ENCODE measurements around the gene ADSS1. TPM values are rescaled to one million over a fixed set of nuclear protein-coding genes. Genes with fewer than 3 reads are reported as not detected.

ADSS1 gene
- total and polyA plus RNA-seq, 4 donors, result 1.8 to 18.8 (median 12.2) TPM

DNA sequence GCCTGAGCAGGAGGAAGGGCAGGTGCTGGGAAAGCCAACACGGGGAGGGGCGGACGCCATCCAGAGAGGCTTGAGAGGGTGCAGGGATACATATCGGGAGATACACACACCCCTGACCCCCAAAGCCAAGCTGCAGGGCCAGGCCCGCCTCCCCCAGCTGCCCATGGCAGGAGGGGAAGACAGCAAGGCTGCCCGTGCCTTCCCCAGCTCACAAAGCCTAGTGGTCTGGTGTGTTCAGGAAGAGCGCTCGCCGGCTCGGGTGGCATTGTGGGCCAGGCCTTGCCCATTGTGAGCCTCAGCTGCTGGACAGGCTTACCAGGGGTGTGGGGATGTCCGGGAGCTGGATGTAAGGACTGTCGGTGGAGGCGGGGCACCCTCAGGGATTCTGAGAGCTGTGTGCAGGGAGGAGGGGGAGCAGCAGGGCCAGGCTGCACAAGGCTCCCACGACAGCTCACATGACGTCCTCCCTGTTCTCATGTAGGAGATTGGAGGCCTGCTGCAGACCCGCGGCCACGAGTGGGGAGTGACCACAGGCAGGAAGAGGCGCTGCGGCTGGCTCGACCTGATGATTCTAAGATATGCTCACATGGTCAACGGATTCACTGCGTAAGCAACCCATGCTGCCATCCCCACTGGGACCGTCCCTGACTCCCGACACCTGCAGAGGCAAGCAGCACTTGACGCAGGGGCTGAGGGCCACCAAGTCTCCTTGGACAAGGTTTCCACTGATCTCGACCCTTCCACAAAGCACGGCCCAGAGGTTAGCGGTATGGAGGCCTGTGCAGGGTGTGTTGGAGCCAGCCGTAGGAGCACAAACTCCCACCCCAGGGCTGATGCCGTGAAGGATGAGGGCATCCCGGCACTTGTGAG lies 18.8 kb downstream of the ADSS1 start:
- no peak overlapping the region for H3K4me3 ChIP-seq (ENCODE audit: low read depth in 1 of 3, low read length in 3 of 3)
- WGBS, result 95% methylated on average over 32 of the region's 32 CpGs
- H3K27me3 ChIP-seq (ENCODE audit: control insufficient read depth in 4 of 4, insufficient read depth in 4 of 4, low read length in 3 of 4), result no peaks in the 10 kb centered on the region
- H3K36me3 ChIP-seq (ENCODE audit: control insufficient read depth in 4 of 4, insufficient read depth in 3 of 4, low read depth in 1 of 4, low read length in 3 of 4), result peaks cover 0 to 42% (median 20%) of the 10 kb centered on the region in 4 donors
- H3K9ac ChIP-seq (ENCODE audit: low read depth in 1 of 2, low read length in 2 of 2), result no peak overlapping the region
- no peaks in the 10 kb centered on the region for H3K9me3 ChIP-seq (ENCODE audit: control insufficient read depth in 4 of 4, low read length in 3 of 4)
- no peak for DNase-seq (ENCODE audit: low spot score)
- H3K27ac ChIP-seq (ENCODE audit: low read depth in 1 of 2, low read length in 2 of 2), result no peak overlapping the region
- no peak for TF ChIP-seq HNF4G (IDR thresholded peaks at IDR 0.05)
- TF ChIP-seq FOXA1 (IDR thresholded peaks at IDR 0.05), result no peak
- TF ChIP-seq HNF4A (conservative IDR thresholded peaks at IDR 0.05), result no peak
- TF ChIP-seq, protein P1, sequence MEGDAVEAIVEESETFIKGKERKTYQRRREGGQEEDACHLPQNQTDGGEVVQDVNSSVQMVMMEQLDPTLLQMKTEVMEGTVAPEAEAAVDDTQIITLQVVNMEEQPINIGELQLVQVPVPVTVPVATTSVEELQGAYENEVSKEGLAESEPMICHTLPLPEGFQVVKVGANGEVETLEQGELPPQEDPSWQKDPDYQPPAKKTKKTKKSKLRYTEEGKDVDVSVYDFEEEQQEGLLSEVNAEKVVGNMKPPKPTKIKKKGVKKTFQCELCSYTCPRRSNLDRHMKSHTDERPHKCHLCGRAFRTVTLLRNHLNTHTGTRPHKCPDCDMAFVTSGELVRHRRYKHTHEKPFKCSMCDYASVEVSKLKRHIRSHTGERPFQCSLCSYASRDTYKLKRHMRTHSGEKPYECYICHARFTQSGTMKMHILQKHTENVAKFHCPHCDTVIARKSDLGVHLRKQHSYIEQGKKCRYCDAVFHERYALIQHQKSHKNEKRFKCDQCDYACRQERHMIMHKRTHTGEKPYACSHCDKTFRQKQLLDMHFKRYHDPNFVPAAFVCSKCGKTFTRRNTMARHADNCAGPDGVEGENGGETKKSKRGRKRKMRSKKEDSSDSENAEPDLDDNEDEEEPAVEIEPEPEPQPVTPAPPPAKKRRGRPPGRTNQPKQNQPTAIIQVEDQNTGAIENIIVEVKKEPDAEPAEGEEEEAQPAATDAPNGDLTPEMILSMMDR (IDR thresholded peaks at IDR 0.05; ENCODE audit: low read depth, low read length, missing input control), result no peak
- no peak for TF ChIP-seq GABPA (IDR thresholded peaks at IDR 0.05 in 1 of 2, conservative IDR thresholded peaks at IDR 0.05 in 1 of 2)
- TF ChIP-seq, protein P2, sequence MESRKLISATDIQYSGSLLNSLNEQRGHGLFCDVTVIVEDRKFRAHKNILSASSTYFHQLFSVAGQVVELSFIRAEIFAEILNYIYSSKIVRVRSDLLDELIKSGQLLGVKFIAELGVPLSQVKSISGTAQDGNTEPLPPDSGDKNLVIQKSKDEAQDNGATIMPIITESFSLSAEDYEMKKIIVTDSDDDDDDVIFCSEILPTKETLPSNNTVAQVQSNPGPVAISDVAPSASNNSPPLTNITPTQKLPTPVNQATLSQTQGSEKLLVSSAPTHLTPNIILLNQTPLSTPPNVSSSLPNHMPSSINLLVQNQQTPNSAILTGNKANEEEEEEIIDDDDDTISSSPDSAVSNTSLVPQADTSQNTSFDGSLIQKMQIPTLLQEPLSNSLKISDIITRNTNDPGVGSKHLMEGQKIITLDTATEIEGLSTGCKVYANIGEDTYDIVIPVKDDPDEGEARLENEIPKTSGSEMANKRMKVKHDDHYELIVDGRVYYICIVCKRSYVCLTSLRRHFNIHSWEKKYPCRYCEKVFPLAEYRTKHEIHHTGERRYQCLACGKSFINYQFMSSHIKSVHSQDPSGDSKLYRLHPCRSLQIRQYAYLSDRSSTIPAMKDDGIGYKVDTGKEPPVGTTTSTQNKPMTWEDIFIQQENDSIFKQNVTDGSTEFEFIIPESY (IDR thresholded peaks at IDR 0.05), result no peak
- no peak for TF ChIP-seq NR2F2 (IDR thresholded peaks at IDR 0.05)
- TF ChIP-seq, protein P3, sequence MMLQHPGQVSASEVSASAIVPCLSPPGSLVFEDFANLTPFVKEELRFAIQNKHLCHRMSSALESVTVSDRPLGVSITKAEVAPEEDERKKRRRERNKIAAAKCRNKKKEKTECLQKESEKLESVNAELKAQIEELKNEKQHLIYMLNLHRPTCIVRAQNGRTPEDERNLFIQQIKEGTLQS (IDR thresholded peaks at IDR 0.05), result no peak
- no peak for TF ChIP-seq YY1 (IDR thresholded peaks at IDR 0.05)
- H3K4me1 ChIP-seq (ENCODE audit: control insufficient read depth in 4 of 4, insufficient read depth in 4 of 4, low read length in 3 of 4), result peaks cover 6 to 23% (median 18%) of the 10 kb centered on the region in 4 donors

DNA sequence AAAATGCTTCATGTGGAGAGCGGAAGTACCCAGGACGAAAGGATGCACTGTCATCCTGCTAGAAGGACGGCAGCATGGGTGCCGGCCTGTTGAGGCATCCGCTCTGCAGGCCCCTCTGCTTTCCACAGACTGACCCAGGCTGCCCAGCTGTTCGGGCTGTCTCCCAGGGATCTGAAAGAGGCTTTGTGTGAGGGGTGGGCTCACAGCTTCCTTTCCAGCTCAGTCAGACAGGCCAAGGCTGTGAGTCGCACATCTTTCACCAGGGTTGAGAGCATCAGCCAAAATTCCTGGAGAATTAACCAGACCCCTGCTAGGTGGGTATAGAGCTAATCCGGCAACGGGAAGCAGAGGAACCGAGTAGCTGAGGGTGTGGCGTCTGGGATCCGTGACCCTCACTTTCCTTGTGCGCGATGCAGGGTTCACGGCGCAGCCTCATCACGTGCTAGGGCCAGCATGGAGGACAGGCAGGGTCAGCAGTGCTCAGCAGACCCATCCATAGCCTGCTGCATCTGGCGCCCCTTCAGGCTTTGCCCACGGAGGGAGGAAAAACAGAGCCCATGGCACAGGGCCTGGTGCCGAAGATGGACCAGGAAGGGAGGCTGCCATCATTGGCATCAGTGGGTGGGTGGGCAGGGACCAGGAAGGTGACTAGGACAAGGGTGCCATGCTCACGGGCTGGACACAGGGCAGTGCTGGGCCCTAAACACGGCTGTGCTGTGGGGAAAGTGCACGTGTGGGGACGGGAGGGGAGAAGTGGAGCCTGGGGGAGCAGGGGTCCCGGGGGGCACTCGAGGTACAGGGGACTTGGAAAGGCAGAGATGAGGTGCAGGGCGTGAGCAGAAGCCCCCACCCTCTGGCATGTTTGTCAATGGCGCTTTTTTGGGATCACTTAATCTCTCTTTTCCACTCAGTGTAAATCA lies 19.7 kb downstream of the ADSS1 start:
- no peak for DNase-seq (ENCODE audit: low spot score)
- H3K4me3 ChIP-seq (ENCODE audit: low read depth in 1 of 3, low read length in 3 of 3), result no peak overlapping the region

More for the DNA sequence above, 19.7 kb downstream of the ADSS1 start:
- Histone ChIP-seq H3K27me3 (ENCODE audit: control insufficient read depth in 4 of 4, insufficient read depth in 4 of 4, low read length in 3 of 4) (no peaks in the 10 kb centered on the region), H3K9me3 (ENCODE audit: control insufficient read depth in 4 of 4, low read length in 3 of 4) (no peaks in the 10 kb centered on the region), H3K4me1 (ENCODE audit: control insufficient read depth in 4 of 4, insufficient read depth in 4 of 4, low read length in 3 of 4) (peaks cover 6 to 28% (median 21%) of the 10 kb centered on the region in 4 donors), H3K27ac (ENCODE audit: low read depth in 1 of 2, low read length in 2 of 2) (no peak overlapping the region), H3K9ac (ENCODE audit: low read depth in 1 of 2, low read length in 2 of 2) (no peak overlapping the region), H3K36me3 (ENCODE audit: control insufficient read depth in 4 of 4, insufficient read depth in 3 of 4, low read depth in 1 of 4, low read length in 3 of 4) (peaks cover 0 to 42% (median 20%) of the 10 kb centered on the region in 4 donors)
- 91% methylated on average over 28 of the region's 28 CpGs for WGBS
- TF ChIP-seq HNF4G (IDR thresholded peaks at IDR 0.05), result no peak
- TF ChIP-seq, protein P4, sequence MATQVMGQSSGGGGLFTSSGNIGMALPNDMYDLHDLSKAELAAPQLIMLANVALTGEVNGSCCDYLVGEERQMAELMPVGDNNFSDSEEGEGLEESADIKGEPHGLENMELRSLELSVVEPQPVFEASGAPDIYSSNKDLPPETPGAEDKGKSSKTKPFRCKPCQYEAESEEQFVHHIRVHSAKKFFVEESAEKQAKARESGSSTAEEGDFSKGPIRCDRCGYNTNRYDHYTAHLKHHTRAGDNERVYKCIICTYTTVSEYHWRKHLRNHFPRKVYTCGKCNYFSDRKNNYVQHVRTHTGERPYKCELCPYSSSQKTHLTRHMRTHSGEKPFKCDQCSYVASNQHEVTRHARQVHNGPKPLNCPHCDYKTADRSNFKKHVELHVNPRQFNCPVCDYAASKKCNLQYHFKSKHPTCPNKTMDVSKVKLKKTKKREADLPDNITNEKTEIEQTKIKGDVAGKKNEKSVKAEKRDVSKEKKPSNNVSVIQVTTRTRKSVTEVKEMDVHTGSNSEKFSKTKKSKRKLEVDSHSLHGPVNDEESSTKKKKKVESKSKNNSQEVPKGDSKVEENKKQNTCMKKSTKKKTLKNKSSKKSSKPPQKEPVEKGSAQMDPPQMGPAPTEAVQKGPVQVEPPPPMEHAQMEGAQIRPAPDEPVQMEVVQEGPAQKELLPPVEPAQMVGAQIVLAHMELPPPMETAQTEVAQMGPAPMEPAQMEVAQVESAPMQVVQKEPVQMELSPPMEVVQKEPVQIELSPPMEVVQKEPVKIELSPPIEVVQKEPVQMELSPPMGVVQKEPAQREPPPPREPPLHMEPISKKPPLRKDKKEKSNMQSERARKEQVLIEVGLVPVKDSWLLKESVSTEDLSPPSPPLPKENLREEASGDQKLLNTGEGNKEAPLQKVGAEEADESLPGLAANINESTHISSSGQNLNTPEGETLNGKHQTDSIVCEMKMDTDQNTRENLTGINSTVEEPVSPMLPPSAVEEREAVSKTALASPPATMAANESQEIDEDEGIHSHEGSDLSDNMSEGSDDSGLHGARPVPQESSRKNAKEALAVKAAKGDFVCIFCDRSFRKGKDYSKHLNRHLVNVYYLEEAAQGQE (IDR thresholded peaks at IDR 0.05), result no peak
- TF ChIP-seq FOXA2 (IDR thresholded peaks at IDR 0.05), result no peak
- no peak for TF ChIP-seq RXRA (IDR thresholded peaks at IDR 0.05)
- TF ChIP-seq, protein P2 (IDR thresholded peaks at IDR 0.05), result no peak
- no peak for TF ChIP-seq FOXA1 (IDR thresholded peaks at IDR 0.05)
- TF ChIP-seq EGR1 (IDR thresholded peaks at IDR 0.05; ENCODE audit: low read depth in 2 of 2), result no peak
